HG02938 (cell line): ENCODE data around the gene ESR1.

ENCODE experiments used
- ATAC-seq: cut with Tn5 transposase; IDR thresholded peaks from one replicate; pipeline ENCODE4 v1.9.1; 2021; ENCODE audit warnings: mild to moderate bottlenecking, moderate library complexity; ENCODE audit not compliant: unreplicated experiment

The ESR1 gene

DNA sequence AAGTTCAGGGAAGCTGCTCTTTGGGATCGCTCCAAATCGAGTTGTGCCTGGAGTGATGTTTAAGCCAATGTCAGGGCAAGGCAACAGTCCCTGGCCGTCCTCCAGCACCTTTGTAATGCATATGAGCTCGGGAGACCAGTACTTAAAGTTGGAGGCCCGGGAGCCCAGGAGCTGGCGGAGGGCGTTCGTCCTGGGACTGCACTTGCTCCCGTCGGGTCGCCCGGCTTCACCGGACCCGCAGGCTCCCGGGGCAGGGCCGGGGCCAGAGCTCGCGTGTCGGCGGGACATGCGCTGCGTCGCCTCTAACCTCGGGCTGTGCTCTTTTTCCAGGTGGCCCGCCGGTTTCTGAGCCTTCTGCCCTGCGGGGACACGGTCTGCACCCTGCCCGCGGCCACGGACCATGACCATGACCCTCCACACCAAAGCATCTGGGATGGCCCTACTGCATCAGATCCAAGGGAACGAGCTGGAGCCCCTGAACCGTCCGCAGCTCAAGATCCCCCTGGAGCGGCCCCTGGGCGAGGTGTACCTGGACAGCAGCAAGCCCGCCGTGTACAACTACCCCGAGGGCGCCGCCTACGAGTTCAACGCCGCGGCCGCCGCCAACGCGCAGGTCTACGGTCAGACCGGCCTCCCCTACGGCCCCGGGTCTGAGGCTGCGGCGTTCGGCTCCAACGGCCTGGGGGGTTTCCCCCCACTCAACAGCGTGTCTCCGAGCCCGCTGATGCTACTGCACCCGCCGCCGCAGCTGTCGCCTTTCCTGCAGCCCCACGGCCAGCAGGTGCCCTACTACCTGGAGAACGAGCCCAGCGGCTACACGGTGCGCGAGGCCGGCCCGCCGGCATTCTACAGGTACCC, at the start of gene ESR1:
Gene ESR1, plus strand, starts transcription at position 170 of the 858 bp plus-strand sequence. Its CDS starts 231 bp downstream, at position 401.
- ATAC-seq: no peak

DNA sequence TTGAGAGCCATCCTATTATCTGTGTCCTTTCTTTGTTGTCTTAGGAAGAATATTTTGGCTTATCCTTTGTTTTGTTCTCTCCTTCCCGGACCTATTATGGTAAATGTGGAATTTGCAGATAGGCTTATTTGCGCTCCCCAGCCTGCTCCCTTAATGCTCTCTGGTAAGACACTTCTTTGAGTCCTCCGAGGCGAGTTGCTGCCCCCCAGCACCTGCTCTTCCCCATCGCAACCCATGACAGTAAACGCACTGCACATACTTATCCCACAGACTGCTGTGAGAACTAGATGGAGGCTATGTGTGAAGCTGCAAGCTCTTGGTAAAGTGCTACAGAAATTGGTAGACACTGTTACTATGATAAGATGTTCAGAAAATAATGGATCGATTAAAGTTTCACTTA, 47.0 kb upstream of the ESR1 start:
- no peak for ATAC-seq

DNA sequence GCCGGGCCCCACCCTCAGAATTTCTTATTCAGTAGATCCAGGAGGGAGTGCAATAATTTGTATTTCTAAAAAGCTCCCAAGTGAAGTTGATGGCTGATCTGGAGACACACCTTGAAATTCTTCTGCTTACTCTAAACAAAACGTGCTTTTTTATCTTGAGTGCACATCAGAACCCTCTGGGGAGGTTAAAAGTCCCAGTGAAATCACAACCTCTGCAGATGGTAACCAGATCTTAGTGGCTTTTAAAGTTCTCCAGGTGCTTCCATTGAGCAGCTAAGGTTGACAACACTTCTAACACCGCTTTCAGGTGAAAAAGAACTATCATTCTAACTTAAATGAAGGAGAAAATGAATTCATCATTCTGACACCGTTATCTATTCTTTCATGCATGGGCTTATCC, 45.6 kb upstream of the ESR1 start:
- no peak for ATAC-seq

DNA sequence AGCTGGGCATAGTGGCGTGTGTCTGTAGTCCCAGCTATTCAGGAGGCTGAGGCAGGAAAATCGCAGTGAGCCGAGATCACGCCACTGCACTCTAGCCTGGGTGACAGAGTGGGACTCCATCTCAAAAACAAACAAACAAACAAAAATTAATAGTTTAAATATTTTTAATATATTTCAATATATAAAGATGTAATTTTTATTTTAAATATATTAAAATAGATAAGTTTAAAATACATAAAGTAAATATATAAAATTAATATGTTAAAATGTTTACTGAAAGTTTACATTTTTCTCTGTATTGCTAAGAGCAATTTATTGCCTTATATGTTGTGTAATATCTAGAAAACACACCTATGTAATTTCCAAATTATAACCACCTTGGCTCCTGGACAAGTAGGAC, 44.7 kb upstream of the ESR1 start:
- no peak for ATAC-seq

DNA sequence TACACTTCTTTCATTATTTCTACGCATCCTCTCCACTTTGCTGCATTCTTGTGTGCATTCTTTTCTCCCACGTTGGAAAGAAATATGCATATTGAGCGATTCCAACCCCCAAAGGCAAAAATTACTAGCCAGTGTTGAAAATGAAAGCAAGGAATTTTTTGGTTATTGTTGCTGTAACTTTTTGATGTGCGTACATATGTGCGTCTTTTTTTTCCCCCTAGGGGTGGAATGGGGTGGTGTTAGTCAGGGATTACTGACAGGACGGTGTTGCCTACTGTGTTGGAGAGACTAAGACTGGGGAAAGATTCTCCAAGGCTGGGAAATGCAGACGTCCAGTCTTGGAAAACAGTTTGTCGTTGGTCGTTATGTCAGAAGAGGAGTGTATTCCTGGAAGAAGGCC, 44.2 kb upstream of the ESR1 start:
- no peak for ATAC-seq

DNA sequence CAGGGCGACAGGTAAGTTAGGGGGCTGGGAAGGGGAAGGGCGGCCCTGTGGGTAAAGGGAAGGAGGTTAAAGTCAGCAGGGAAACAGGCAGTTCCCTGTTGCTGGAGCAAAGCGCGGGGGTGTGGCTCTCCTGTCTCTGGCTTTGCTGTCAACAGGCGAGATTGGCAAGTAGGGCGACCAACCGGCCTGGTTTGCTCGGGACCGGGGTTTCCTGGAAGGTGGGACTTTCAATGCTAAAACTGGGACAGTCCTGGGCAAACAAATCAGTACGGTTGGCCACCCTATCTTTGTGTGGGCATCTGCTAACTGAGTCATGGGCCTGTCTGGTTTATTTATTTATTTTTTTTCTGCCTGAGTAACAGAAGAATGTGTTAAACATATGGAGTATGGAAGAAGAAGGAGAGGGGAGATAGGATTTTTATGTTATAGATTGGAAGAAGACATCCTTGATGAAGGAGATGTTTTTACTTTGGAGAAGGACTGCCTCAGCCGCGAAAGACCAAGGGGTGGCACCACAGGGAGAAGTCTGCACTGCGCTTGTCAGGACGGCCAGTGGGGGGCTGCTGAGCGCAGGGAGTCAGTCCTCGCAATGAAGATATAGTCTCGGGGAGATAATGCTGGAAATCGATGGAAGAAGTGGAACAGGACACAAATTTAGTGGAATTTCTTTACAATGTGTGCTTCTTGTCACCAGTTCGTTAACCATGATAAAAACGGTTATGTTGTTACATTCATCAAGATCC, 43.4 kb upstream of the ESR1 start:
- ATAC-seq: peak; percentile 77

DNA sequence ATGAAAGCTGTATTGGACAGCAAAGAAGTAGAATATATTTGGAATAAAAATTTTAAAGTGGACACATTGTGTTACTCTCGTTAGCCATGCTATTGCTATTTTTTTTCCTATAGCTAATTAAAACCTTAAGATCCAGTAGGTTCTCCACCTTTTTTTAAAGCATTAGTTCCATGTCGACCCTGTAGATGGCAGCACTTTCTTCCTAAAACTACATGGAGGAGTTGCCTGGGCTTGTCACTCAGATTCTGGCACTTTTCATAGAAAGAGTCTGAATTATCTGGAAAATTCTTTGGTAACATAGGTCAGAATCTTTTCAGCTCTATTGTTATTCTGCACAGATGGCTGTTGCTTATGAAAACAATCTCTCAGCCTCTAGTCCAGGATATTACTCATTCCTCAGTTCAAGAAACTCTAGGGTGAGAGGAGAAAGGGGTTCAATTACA, 42.0 kb upstream of the ESR1 start:
- peak; percentile 61 for ATAC-seq

DNA sequence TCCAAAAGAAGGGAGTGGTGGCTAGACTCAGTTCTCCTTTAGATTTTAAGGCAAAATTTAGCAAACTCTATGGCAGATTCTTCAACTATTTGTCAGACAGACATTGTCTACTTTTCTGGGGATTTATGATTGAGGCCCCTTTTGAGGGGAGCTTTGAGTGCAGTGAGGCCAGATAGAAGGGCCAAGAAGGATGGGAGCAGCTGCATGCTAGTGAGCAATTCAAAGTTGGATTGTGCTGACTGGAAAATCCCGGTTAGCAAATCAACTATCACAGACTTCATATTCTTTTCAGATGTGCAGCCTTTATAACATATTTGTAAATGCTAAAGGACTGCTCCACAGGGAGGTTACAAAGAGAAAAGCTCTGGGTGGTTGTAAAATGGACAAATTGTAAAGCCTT, 35.0 kb upstream of the ESR1 start:
- no peak for ATAC-seq

DNA sequence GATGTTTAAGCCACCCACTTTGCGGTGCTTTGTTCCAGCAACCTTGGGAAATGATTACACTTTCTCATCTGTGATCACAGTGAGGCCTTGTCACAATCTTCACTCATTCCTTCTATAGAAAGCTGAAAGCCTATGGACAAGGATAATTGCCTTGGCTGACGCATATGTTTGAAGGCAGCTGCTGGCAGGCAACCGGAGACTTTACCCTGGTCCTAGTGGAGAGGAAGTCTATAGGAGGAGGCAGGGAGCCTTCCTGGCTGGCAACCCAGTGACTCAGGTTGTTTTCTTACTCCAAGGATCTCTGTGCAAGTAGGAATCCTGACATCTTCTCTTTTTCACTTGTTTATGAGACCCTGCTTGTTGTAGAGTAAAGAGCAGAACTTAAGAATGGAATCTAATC, 34.1 kb upstream of the ESR1 start:
- no peak for ATAC-seq

DNA sequence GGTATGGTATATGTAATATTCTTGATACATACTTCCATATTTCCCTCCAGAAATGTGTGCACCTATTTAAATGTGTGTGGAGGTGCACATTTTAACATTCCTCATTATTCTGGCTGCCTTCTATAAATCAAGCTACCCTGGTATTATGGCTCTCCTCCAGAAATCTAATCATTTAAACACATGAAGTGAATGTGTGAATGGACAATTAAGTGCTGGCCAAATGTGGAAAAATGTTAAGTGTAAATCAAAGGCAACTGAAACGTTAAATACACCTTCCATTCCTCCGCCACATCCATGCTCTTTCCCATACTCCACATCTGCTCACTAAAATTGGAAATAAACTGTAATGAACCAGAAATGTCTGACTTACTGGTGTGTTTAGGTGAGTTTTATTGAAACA, 24.9 kb upstream of the ESR1 start:
- ATAC-seq: no peak

DNA sequence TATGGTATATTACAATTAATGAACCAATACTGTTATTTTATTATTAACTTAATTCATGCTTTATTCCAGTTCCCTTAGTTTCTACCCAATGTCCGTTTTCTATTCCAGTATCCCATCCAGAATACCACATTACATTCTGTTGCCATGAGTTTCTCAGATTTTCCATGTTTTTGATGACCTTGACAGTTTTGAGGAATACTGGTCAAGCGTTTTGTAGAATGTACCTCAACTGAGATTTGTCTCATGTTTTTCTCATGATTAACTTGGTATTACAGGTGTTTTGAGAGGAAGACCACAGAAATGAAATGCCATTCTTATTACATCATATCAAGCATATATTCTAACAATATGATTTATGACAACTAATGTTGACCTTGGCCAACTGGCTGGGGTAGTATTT, 23.8 kb upstream of the ESR1 start:
- ATAC-seq: no peak

DNA sequence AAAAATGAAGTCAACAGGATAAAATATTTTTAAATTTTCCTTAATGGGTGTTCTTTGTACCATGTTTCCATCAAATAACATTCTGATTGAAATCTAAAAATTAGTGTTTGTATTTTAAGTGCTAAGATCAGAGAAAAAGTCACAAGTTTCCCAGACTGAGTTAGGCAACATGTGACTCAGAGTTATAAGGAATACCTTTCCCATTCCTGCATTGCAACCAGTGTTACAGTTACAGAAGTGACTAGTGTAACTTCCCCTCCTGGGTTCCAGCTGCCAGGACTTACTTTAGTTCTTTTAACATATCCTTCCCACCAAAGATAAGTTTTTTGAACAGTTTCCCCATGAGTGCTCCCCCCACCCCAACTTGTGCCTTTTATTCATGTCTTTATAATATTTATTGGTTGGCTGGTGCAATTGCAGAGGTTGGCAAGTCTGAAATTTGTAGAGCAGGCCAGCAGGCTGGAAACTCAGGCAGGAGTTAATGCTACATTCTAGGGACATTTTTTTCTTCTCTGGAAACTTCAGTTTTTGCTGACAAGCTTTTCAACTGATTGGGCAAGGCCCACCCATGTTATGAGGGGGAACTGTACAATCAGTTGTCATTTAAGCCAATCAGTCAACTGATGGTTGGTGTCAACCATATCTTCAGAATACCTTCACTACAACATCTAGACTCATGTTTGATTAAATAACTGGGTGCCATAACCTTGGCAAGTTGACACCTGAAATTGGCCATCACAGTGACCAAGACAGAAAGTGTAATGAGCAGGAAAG, 22.9 kb upstream of the ESR1 start:
- ATAC-seq: no peak

DNA sequence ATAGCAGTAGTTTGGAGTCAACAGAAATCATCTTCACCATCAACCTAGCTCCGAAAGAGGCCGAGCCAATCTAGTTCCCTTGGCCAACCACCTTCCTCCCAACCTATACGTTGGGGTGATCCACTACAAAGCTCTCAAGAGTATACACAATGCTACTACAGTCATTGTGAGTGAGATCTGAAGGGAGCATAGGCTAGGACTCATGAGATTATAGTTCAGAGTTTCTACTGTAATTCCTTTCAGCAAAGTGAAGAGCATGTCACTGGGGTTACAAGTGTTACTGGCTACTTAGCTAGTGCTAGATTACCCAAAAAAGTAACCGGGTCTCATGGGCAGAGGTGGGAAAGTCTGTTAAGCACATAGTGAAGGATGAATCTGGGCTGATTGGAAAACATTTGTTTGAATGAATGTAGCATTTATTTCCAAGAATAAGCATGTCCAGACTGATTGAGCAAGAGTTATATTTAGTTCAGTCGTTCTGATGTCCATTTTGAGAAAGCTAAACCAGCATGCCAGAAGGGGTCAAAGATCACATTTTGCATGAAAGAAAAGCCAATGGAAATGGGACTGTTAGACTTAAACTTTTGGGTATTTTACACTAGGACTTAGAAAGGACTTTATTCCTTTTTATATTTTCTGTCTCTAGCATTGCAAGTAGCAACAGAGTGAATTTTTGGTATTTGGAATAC, 10.5 kb upstream of the ESR1 start:
- ATAC-seq: no peak

DNA sequence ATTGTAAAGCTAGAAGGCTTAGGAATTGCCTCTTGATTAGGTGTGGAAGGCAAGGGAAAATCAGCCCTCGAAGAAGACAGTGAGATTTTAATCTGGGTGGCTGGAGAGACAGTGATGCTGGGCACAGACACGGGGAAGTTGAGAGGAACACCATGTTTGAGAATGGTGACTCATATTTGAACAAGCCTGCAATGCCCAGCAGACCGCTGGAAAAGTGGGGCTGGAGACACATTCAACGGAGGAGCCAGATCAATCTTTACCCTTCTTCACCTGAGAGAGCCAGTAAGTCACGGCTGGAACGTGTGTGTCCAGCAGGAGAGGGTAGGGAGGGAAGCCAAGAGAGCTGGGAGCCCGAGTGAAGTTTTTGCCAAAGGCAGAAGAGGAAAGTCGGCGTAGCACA, 3.7 kb upstream of the ESR1 start:
- ATAC-seq: no peak

DNA sequence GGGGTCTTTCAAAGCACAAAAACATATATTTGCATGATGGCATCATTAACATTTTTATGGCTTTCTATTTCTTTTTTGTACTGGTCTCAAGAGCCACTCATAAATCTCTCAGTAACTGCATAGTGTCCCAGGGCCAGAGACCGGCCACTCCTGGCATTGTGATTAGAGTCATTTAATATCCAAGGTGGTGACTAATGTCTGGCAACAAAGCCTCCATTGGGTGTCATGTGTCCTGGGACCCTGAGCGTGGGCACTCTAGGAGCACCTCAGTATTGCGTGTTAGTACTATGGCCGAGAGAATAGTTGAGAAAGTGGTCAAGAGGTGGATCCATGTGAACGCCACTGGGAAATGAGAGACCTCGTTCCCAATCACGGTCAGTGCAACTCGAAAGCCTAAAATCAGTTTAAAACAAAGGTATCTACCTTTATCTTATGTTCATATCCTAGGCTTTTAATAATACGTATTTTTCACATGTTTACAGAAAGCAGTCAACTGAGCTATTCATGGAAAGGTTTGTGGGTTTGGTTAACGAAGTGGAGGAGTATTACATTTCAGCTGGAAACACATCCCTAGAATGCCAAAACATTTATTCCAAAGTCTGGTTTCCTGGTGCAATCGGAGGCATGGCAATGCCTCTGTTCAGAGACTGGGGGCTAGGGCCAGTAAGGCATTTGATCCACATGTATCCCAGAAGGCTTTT, 2.7 kb upstream of the ESR1 start:
- no peak for ATAC-seq

DNA sequence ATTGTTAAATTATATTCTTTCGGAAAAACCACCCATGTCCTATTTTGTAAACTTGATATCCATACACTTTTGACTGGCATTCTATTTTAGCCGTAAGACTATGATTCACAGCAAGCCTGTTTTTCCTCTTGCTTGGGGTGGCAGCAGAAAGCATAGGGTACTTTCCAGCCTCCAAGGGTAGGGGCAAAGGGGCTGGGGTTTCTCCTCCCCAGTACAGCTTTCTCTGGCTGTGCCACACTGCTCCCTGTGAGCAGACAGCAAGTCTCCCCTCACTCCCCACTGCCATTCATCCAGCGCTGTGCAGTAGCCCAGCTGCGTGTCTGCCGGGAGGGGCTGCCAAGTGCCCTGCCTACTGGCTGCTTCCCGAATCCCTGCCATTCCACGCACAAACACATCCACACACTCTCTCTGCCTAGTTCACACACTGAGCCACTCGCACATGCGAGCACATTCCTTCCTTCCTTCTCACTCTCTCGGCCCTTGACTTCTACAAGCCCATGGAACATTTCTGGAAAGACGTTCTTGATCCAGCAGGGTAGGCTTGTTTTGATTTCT, 2.1 kb upstream of the ESR1 start:
- ATAC-seq: no peak

DNA sequence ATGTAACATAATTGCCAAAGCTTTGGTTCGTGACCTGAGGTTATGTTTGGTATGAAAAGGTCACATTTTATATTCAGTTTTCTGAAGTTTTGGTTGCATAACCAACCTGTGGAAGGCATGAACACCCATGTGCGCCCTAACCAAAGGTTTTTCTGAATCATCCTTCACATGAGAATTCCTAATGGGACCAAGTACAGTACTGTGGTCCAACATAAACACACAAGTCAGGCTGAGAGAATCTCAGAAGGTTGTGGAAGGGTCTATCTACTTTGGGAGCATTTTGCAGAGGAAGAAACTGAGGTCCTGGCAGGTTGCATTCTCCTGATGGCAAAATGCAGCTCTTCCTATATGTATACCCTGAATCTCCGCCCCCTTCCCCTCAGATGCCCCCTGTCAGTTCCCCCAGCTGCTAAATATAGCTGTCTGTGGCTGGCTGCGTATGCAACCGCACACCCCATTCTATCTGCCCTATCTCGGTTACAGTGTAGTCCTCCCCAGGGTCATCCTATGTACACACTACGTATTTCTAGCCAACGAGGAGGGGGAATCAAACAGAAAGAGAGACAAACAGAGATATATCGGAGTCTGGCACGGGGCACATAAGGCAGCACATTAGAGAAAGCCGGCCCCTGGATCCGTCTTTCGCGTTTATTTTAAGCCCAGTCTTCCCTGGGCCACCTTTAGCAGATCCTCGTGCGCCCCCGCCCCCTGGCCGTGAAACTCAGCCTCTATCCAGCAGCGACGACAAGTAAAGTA, 547 bp upstream of the ESR1 start:
- no peak for ATAC-seq

DNA sequence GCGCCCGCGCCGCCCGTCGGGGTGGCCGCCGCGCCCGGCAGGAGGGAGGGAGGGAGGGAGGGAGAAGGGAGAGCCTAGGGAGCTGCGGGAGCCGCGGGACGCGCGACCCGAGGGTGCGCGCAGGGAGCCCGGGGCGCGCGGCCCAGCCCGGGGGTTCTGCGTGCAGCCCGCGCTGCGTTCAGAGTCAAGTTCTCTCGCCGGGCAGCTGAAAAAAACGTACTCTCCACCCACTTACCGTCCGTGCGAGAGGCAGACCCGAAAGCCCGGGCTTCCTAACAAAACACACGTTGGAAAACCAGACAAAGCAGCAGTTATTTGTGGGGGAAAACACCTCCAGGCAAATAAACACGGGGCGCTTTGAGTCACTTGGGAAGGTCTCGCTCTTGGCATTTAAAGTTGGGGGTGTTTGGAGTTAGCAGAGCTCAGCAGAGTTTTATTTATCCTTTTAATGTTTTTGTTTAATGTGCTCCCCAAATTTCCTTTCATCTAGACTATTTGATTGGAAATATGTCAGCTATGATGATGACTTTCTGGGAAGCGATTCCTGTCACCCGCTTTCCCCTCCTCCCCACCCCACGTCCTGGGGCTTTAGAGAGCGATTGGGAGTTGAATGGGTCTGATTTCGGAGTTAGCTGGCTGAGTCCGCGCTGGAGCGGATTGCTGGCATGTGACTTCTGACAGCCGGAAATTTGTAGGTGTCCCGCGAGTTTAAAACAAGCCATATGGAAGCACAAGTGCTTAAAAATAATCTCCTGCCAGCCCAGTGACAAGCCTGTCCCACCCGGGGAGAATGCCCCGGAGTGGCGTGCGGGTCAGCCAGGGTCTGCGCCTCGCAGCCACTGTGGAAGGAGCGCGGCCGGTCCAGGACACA, 1.1 kb downstream of the ESR1 start:
- ATAC-seq: no peak
